Liver (tissue), 9 donors: ENCODE results near the gene CCDC60. TPM values are rescaled to one million over a fixed set of nuclear protein-coding genes. Genes with fewer than 3 reads are reported as not detected.

ENCODE experiments used
- DNase-seq: peaks from one replicate; pipeline ENCODE4 v3.0.0-alpha.2; 2017; ENCODE audit warnings: low spot score
- H3K27ac ChIP-seq, 2 donors: one replicate each; pipeline ENCODE4 v1.7.0; 2013; ENCODE audit warnings: inconsistent platforms in 2 of 2, low read length in 2 of 2, control low read depth in 1 of 2, low read depth in 1 of 2, mild to moderate bottlenecking in 1 of 2
- H3K27me3 ChIP-seq, 4 donors: one replicate each; pipeline versions ENCODE4 v1.6.1 to v1.7.0; 2013; ENCODE audit warnings: low read length in 3 of 4, inconsistent platforms in 1 of 4, mild to moderate bottlenecking in 1 of 4, moderate library complexity in 1 of 4; ENCODE audit not compliant: control insufficient read depth in 4 of 4, insufficient read depth in 4 of 4
- H3K36me3 ChIP-seq, 4 donors: one replicate each; pipeline versions ENCODE4 v1.6.1 to v1.7.0; 2013; ENCODE audit warnings: low read length in 3 of 4, mild to moderate bottlenecking in 3 of 4, low read depth in 1 of 4, moderate library complexity in 1 of 4; ENCODE audit not compliant: control insufficient read depth in 4 of 4, insufficient read depth in 3 of 4
- H3K4me1 ChIP-seq, 4 donors: one replicate each; pipeline versions ENCODE4 v1.6.1 to v1.7.0; 2013; ENCODE audit warnings: low read length in 3 of 4, mild to moderate bottlenecking in 3 of 4, moderate library complexity in 1 of 4; ENCODE audit not compliant: control insufficient read depth in 4 of 4, insufficient read depth in 4 of 4
- H3K4me3 ChIP-seq, 3 donors: one replicate each; pipeline versions ENCODE4 v1.6.1 to v1.7.0; 2013; ENCODE audit warnings: low read length in 3 of 3, control low read depth in 1 of 3, low read depth in 1 of 3, mild to moderate bottlenecking in 1 of 3
- H3K9ac ChIP-seq, 2 donors: one replicate each; pipeline ENCODE4 v1.7.0; 2013; ENCODE audit warnings: low read length in 2 of 2, mild to moderate bottlenecking in 2 of 2, moderate library complexity in 2 of 2, control low read depth in 1 of 2, low read depth in 1 of 2
- H3K9me3 ChIP-seq, 4 donors: one replicate each; pipeline versions ENCODE4 v1.6.1 to v1.7.0; 2013; ENCODE audit warnings: low read length in 3 of 4; ENCODE audit not compliant: control insufficient read depth in 4 of 4
- EGR1 ChIP-seq, 2 donors: IDR thresholded peaks; 2 replicates each; pipeline ENCODE4 v1.6.1; 2016 to 2018; ENCODE audit warnings: antibody characterized with exemption in 2 of 2, low read depth in 2 of 2
- FOXA1 ChIP-seq: IDR thresholded peaks from 2 replicates; pipeline ENCODE4 v1.6.1; 2016; ENCODE audit warnings: antibody characterized with exemption
- FOXA2 ChIP-seq: IDR thresholded peaks from 2 replicates; pipeline ENCODE4 v1.6.1; 2016; ENCODE audit warnings: antibody characterized with exemption
- GABPA ChIP-seq, 2 donors: IDR thresholded peaks in 1 of 2; conservative IDR thresholded peaks in 1 of 2; 2 replicates each; pipeline ENCODE4 v1.6.1; 2016; ENCODE audit warnings: antibody characterized with exemption in 2 of 2, mild to moderate bottlenecking in 1 of 2, moderate library complexity in 1 of 2
- HNF4A ChIP-seq, 2 donors: conservative IDR thresholded peaks; 2 replicates each; pipeline ENCODE4 v1.6.1; 2016; ENCODE audit warnings: antibody characterized with exemption in 2 of 2, mild to moderate bottlenecking in 2 of 2
- HNF4G ChIP-seq: IDR thresholded peaks from 2 replicates; pipeline ENCODE4 v1.6.1; 2016; ENCODE audit warnings: antibody characterized with exemption
- JUND ChIP-seq, 2 donors: IDR thresholded peaks; 2 replicates each; pipeline ENCODE4 v1.6.1; 2016; ENCODE audit warnings: antibody characterized with exemption in 2 of 2
- NR2F2 ChIP-seq: IDR thresholded peaks from 2 replicates; pipeline ENCODE4 v1.6.1; 2016; ENCODE audit warnings: antibody characterized with exemption
- RAD21 ChIP-seq, 2 donors: IDR thresholded peaks; 2 replicates each; pipeline ENCODE4 v1.6.1; 2016; ENCODE audit warnings: antibody characterized with exemption in 2 of 2, mild to moderate bottlenecking in 2 of 2
- RXRA ChIP-seq, 2 donors: IDR thresholded peaks; 2 replicates each; pipeline ENCODE4 v1.6.1; 2017 to 2018; ENCODE audit warnings: antibody characterized with exemption in 2 of 2, mild to moderate bottlenecking in 1 of 2
- SP1 ChIP-seq: IDR thresholded peaks from 2 replicates; pipeline ENCODE4 v1.6.1; 2018; ENCODE audit warnings: antibody characterized with exemption, mild to moderate bottlenecking
- TAF1 ChIP-seq: conservative IDR thresholded peaks from 2 replicates; pipeline ENCODE4 v1.6.1; 2016; ENCODE audit warnings: antibody characterized with exemption, mild to moderate bottlenecking
- YY1 ChIP-seq: IDR thresholded peaks from 2 replicates; pipeline ENCODE4 v1.6.1; 2016; ENCODE audit warnings: antibody characterized with exemption, mild to moderate bottlenecking
- WGBS: extraction: QIAGEN DNeasy Blood & Tissue Kit; methylation state at CpG from one replicate; pipeline ENCODE4 v1.1.7; 2013; 5-methylcytosine and 5-hydroxymethylcytosine counted together
- polyA plus RNA-seq, 2 donors: library from polyadenylated mRNA; stranded (reverse) in 1 of 2; unstranded in 1 of 2; fragments of 200-250 nt in 1 of 2; fragments of >200 nt in 1 of 2; fragmentation: Nextera tagmentation in 1 of 2; extraction: Ambion mirVana in 1 of 2; gene quantifications; one replicate each; pipeline versions ENCODE4 v1.2.1 to v1.2.3, GENCODE V29; 2013 to 2015
- total RNA-seq, 2 donors: library from RNA; depleted of rRNA; stranded (reverse); fragments of >200 nt; gene quantifications; one replicate each; pipeline ENCODE4 v1.2.3, GENCODE V29; 2014
- TF ChIP-seq, protein P1 (sequence below): IDR thresholded peaks from 2 replicates; pipeline ENCODE4 v1.6.1; 2016; ENCODE audit warnings: antibody characterized with exemption
- TF ChIP-seq, protein P2 (sequence below): IDR thresholded peaks from 2 replicates; pipeline ENCODE4 v1.6.1; 2016; ENCODE audit warnings: antibody characterized with exemption
- TF ChIP-seq, protein P3 (sequence below): fragments of 150-350 bp; IDR thresholded peaks from 2 replicates; pipeline ENCODE4 v1.5.1; 2017; ENCODE audit warnings: improper control_type of control experiment, low read depth, low read length; ENCODE audit not compliant: missing input control
- TF ChIP-seq, protein P4 (sequence below): IDR thresholded peaks from 2 replicates; pipeline ENCODE4 v1.6.1; 2016; ENCODE audit warnings: antibody characterized with exemption, mild to moderate bottlenecking
- TF ChIP-seq, protein P5 (sequence below): IDR thresholded peaks from 2 replicates; pipeline ENCODE4 v1.6.1; 2016; ENCODE audit warnings: antibody characterized with exemption
- donor health status: healthy.
- donor health status: healthy.
- donor health status: healthy.
- donor health status: healthy.
- donor health status: healthy.

Gene CCDC60
- total and polyA plus RNA-seq, 4 donors = not detected

DNA sequence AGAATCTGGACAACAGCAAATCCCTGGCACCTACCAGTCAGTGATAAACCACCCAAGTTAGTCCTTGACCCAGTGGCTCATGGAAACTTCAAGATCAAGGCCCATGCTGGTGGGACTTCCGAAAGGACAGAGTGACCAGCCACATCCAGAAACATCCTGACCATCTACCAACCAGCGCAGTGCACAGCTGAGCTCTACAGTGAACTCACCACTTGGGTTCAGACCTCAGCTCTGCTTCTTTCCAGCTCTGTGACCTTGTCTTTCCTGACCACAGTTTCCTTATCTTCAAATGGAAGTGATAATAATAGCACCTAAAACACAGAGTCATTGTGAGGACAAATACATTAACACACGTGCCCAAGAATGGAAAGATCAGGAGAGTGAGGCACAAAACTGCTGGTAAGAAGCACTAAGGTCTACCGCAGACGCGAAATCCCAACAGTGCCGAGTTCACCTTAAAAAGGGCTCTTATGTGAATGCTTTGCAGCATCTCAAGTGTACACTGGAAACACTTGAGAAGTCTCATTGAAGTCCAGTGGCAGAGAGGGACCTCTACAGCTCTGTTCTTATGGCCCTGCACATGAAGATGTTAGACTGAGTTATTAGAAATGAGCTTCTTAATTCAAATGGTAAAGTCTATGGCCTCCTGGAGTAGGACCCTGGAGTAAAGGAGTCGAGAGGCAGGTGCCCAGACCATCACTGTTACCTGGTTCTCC, 128.8 kb downstream of the CCDC60 start:
- WGBS = 77% methylated on average over 8 of the region's 8 CpGs
- DNase-seq = no peak
- Histone ChIP-seq H3K27ac (no peak overlapping the region), H3K36me3 (no peaks in the 10 kb centered on the region), H3K4me1 (no peaks in the 10 kb centered on the region), H3K27me3 (peaks cover 0 to 2% (median 0%) of the 10 kb centered on the region in 4 donors), H3K9ac (no peak overlapping the region), H3K4me3 (no peak overlapping the region), H3K9me3 (peaks cover 0 to 10% (median 4%) of the 10 kb centered on the region in 4 donors)
- TF ChIP-seq, protein P1, sequence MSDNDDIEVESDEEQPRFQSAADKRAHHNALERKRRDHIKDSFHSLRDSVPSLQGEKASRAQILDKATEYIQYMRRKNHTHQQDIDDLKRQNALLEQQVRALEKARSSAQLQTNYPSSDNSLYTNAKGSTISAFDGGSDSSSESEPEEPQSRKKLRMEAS = no peak
- TF ChIP-seq RAD21 (IDR thresholded peaks at IDR 0.05) (no peak), RXRA (IDR thresholded peaks at IDR 0.05) (no peak), FOXA2 (no peak), EGR1 (IDR thresholded peaks at IDR 0.05; ENCODE audit: low read depth in 2 of 2) (no peak), FOXA1 (no peak), GABPA (IDR thresholded peaks at IDR 0.05 in 1 of 2, conservative IDR thresholded peaks at IDR 0.05 in 1 of 2) (no peak), HNF4G (no peak), TAF1 (no peak), YY1 (no peak), JUND (IDR thresholded peaks at IDR 0.05) (no peak), SP1 (no peak)
- TF ChIP-seq, protein P2, sequence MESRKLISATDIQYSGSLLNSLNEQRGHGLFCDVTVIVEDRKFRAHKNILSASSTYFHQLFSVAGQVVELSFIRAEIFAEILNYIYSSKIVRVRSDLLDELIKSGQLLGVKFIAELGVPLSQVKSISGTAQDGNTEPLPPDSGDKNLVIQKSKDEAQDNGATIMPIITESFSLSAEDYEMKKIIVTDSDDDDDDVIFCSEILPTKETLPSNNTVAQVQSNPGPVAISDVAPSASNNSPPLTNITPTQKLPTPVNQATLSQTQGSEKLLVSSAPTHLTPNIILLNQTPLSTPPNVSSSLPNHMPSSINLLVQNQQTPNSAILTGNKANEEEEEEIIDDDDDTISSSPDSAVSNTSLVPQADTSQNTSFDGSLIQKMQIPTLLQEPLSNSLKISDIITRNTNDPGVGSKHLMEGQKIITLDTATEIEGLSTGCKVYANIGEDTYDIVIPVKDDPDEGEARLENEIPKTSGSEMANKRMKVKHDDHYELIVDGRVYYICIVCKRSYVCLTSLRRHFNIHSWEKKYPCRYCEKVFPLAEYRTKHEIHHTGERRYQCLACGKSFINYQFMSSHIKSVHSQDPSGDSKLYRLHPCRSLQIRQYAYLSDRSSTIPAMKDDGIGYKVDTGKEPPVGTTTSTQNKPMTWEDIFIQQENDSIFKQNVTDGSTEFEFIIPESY = no peak
- TF ChIP-seq, protein P3, sequence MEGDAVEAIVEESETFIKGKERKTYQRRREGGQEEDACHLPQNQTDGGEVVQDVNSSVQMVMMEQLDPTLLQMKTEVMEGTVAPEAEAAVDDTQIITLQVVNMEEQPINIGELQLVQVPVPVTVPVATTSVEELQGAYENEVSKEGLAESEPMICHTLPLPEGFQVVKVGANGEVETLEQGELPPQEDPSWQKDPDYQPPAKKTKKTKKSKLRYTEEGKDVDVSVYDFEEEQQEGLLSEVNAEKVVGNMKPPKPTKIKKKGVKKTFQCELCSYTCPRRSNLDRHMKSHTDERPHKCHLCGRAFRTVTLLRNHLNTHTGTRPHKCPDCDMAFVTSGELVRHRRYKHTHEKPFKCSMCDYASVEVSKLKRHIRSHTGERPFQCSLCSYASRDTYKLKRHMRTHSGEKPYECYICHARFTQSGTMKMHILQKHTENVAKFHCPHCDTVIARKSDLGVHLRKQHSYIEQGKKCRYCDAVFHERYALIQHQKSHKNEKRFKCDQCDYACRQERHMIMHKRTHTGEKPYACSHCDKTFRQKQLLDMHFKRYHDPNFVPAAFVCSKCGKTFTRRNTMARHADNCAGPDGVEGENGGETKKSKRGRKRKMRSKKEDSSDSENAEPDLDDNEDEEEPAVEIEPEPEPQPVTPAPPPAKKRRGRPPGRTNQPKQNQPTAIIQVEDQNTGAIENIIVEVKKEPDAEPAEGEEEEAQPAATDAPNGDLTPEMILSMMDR = no peak

DNA sequence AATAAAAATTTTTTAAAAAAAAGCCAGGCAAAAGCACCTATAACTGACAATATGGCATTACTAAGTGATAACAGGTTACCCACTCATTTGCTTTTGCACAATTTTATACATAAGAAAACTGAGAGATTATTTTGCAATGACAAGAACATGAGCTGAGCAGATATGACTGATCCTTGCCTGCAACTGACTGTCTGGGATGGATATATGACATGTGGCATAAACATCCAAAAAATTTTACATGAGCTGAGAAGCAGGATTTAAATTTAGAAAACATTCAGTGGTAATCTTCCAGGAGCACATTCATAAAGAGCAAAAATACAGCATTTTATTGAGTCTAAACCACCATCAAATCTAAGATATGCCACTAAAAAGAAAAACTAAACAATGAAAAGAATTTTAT, 133.8 kb downstream of the CCDC60 start:
- DNase-seq = no peak
- peaks cover 0 to 2% (median 0%) of the 10 kb centered on the region in 4 donors for H3K27me3 ChIP-seq
- H3K4me3 ChIP-seq = no peak overlapping the region
- H3K9me3 ChIP-seq = no peaks in the 10 kb centered on the region
- no peaks in the 10 kb centered on the region for H3K36me3 ChIP-seq
- no peak overlapping the region for H3K27ac ChIP-seq
- H3K4me1 ChIP-seq = no peaks in the 10 kb centered on the region
- H3K9ac ChIP-seq = no peak overlapping the region
- TF ChIP-seq YY1 = no peak
- TF ChIP-seq FOXA2 = no peak
- TF ChIP-seq, protein P4, sequence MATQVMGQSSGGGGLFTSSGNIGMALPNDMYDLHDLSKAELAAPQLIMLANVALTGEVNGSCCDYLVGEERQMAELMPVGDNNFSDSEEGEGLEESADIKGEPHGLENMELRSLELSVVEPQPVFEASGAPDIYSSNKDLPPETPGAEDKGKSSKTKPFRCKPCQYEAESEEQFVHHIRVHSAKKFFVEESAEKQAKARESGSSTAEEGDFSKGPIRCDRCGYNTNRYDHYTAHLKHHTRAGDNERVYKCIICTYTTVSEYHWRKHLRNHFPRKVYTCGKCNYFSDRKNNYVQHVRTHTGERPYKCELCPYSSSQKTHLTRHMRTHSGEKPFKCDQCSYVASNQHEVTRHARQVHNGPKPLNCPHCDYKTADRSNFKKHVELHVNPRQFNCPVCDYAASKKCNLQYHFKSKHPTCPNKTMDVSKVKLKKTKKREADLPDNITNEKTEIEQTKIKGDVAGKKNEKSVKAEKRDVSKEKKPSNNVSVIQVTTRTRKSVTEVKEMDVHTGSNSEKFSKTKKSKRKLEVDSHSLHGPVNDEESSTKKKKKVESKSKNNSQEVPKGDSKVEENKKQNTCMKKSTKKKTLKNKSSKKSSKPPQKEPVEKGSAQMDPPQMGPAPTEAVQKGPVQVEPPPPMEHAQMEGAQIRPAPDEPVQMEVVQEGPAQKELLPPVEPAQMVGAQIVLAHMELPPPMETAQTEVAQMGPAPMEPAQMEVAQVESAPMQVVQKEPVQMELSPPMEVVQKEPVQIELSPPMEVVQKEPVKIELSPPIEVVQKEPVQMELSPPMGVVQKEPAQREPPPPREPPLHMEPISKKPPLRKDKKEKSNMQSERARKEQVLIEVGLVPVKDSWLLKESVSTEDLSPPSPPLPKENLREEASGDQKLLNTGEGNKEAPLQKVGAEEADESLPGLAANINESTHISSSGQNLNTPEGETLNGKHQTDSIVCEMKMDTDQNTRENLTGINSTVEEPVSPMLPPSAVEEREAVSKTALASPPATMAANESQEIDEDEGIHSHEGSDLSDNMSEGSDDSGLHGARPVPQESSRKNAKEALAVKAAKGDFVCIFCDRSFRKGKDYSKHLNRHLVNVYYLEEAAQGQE = no peak
- TF ChIP-seq, protein P2 = no peak
- TF ChIP-seq, protein P5, sequence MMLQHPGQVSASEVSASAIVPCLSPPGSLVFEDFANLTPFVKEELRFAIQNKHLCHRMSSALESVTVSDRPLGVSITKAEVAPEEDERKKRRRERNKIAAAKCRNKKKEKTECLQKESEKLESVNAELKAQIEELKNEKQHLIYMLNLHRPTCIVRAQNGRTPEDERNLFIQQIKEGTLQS = no peak
- no peak for TF ChIP-seq SP1
- no peak for TF ChIP-seq JUND (IDR thresholded peaks at IDR 0.05)
- TF ChIP-seq RAD21 (IDR thresholded peaks at IDR 0.05) = no peak
- no peak for TF ChIP-seq GABPA (IDR thresholded peaks at IDR 0.05 in 1 of 2, conservative IDR thresholded peaks at IDR 0.05 in 1 of 2)
- TF ChIP-seq HNF4A (conservative IDR thresholded peaks at IDR 0.05) = no peak
- TF ChIP-seq, protein P3 = no peak
- no peak for TF ChIP-seq TAF1
- no peak for TF ChIP-seq NR2F2
- TF ChIP-seq FOXA1 = no peak
- TF ChIP-seq, protein P1 = no peak
- no peak for TF ChIP-seq HNF4G
